OCI-LY1 (cell line): Measurements from ENCODE around the gene THSD7A.

ENCODE experiments used
- H2AFZ ChIP-seq: fragments of 200-600 bp; sonication (generic), shearing (Covaris generic); 2 replicates; pipeline ENCODE4 v1.6.0; 2014; ENCODE audit warnings: antibody characterized with exemption, mild to moderate bottlenecking, low read length
- H3F3A ChIP-seq: fragments of 200-600 bp; sonication (generic), shearing (Covaris generic); 2 replicates; pipeline ENCODE4 v1.6.0; 2014; ENCODE audit warnings: mild to moderate bottlenecking, antibody characterized with exemption, low read length, moderate library complexity; ENCODE audit not compliant: insufficient read depth
- H3K27ac ChIP-seq: fragments of 200-600 bp; sonication (generic); 2 replicates; pipeline ENCODE4 v1.5.1; 2014; ENCODE audit warnings: low read length, mixed run types, mild to moderate bottlenecking, low read depth; ENCODE audit not compliant: poor library complexity, severe bottlenecking
- H3K27me3 ChIP-seq: fragments of 200-600 bp; sonication (generic); 2 replicates; pipeline ENCODE4 v1.6.0; 2014; ENCODE audit warnings: antibody characterized with exemption, mild to moderate bottlenecking, low read length, moderate library complexity; ENCODE audit not compliant: insufficient read depth
- H3K36me3 ChIP-seq: fragments of 200-600 bp; sonication (generic); 2 replicates; pipeline ENCODE4 v1.6.1; 2014; ENCODE audit warnings: mild to moderate bottlenecking, antibody characterized with exemption, low read length, moderate library complexity, mixed read lengths; ENCODE audit not compliant: insufficient read depth
- H3K4me1 ChIP-seq: fragments of 200-600 bp; sonication (generic); 2 replicates; pipeline ENCODE4 v1.5.1; 2014; ENCODE audit warnings: mild to moderate bottlenecking, low read length, moderate library complexity; ENCODE audit not compliant: insufficient read depth, severe bottlenecking
- H3K4me2 ChIP-seq: fragments of 200-600 bp; sonication (generic), shearing (Covaris generic); 2 replicates; pipeline ENCODE4 v1.6.1; 2014; ENCODE audit warnings: low read length
- H3K4me3 ChIP-seq: fragments of 200-600 bp; sonication (generic); 2 replicates; pipeline ENCODE4 v1.5.1; 2014; ENCODE audit warnings: low read length, low read depth, mild to moderate bottlenecking, mixed read lengths; ENCODE audit not compliant: poor library complexity, severe bottlenecking
- H3K79me2 ChIP-seq: fragments of 200-600 bp; shearing (Covaris generic); 2 replicates; pipeline ENCODE4 v1.6.1; 2016; ENCODE audit warnings: mixed run types, low read length, mixed read lengths; ENCODE audit not compliant: insufficient read depth
- H3K9ac ChIP-seq: fragments of 200-600 bp; sonication (generic), shearing (Covaris generic); 2 replicates; pipeline ENCODE4 v1.6.1; 2014; ENCODE audit warnings: mild to moderate bottlenecking, low read length, mixed read lengths
- H3K9me2 ChIP-seq: fragments of 200-600 bp; sonication (generic), shearing (Covaris generic); 2 replicates; pipeline ENCODE4 v1.6.1; 2014; ENCODE audit warnings: low read depth, mild to moderate bottlenecking, low read length, mixed read lengths
- H3K9me3 ChIP-seq: fragments of 200-600 bp; shearing (Covaris generic); 2 replicates; pipeline ENCODE4 v1.6.1; 2014; ENCODE audit warnings: low read length, mixed read lengths
- H4K20me1 ChIP-seq: fragments of 200-600 bp; sonication (generic), shearing (Covaris generic); 2 replicates; pipeline ENCODE4 v1.6.0; 2016; ENCODE audit warnings: mild to moderate bottlenecking, low read length; ENCODE audit not compliant: insufficient read depth
- CTCF ChIP-seq: fragments of 200-600 bp; sonication (generic), shearing (Covaris generic); IDR thresholded peaks from 2 replicates; pipeline ENCODE4 v1.5.1; 2017; ENCODE audit warnings: mild to moderate bottlenecking, antibody characterized with exemption, low read length, moderate library complexity, mixed read lengths
- EZH2 ChIP-seq: fragments of 200-600 bp; sonication (generic), shearing (Covaris generic); IDR thresholded peaks from 2 replicates; pipeline ENCODE4 v1.8.0; 2017; ENCODE audit warnings: borderline replicate concordance, mixed run types, mild to moderate bottlenecking, antibody characterized with exemption, low read length, moderate library complexity, mixed read lengths

The THSD7A gene

DNA sequence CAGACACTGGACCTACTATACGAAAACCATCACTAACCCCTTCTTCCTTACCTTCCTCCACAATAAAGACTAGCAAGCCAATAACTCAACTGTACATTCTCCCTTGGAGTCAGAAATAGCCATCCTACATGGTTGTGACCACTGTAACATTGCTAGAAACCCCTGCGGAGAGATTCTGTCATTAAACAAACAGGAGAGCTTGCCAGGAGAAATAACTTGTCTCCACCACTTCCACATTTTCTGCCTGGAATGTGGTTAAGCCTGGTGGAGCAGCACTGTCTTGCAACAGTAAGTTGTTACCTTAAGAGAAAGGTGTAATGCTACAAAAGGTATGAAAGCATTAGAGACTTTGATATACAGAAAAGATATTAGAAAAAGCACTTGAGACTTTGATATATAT, 45.8 kb downstream of the THSD7A start:
- Histone ChIP-seq H3K79me2 (no peaks in the 10 kb centered on the region), H2AFZ (no peak overlapping the region), H3K27ac (no peak overlapping the region), H3K36me3 (no peaks in the 10 kb centered on the region), H3K4me2 (no peak overlapping the region), H3K4me1 (no peaks in the 10 kb centered on the region), H3F3A (no peaks in the 10 kb centered on the region), H3K4me3 (no peak overlapping the region), H3K9me3 (no peaks in the 10 kb centered on the region), H3K9ac (no peak overlapping the region), H3K27me3 (no peaks in the 10 kb centered on the region), H3K9me2 (no peaks in the 10 kb centered on the region), H4K20me1 (no peaks in the 10 kb centered on the region)
- no peak for TF ChIP-seq EZH2

- H4K20me1 ChIP-seq: no peaks in the 10 kb centered on the region
- H3K9ac ChIP-seq: no peak overlapping the region
- no peaks in the 10 kb centered on the region for H3K27me3 ChIP-seq
- no peaks in the 10 kb centered on the region for H3K9me2 ChIP-seq
- H3K4me3 ChIP-seq: no peak overlapping the region
- no peak overlapping the region for H3K4me2 ChIP-seq
- no peaks in the 10 kb centered on the region for H3K4me1 ChIP-seq
- H2AFZ ChIP-seq: no peak overlapping the region
- TF ChIP-seq EZH2: no peak
- no peak for TF ChIP-seq CTCF
- H3K9me3 ChIP-seq: no peaks in the 10 kb centered on the region
- no peaks in the 10 kb centered on the region for H3K79me2 ChIP-seq
- H3F3A ChIP-seq: no peaks in the 10 kb centered on the region
- no peaks in the 10 kb centered on the region for H3K36me3 ChIP-seq
- H3K27ac ChIP-seq: no peak overlapping the region
Measured at GRCh38 chr7:11784769-11785536, 47.0 kb downstream of the THSD7A start.

DNA sequence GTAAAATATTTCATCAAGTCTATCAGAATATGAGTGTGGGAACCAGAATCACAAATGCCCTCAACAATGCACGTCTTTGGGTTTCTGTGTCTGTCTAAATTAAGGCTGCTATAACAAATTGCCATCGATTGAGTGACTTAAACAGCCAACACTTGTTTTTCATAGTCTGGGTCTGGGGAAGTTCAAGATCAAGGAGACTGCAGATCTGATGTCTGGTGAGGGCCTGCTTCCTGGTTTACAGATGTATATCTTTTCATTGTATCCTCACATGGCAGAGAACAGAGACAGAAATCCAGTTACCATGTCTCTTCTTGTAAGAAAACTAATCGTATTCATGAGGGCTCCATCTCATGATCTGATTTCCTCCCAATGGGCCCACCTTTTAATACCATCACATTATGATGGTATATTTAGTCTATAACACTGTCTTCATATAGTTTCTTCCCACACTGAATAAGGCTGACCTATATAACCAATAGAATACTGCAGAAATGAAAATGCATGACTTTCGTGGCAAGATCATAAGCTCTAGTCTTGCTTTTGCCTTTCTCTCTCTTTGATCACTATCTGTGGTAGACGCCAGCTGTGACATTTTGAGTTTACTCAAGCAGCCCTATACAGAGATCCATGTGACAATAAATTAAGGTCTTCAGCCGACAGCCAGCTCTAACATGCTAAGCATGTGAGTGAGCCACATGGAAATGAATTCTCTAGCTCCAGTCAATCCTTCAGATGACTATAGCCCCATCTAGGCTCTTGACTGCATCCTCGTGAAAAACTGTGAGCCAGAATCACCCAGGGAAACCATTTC, 51.9 kb downstream of the THSD7A start:
- Histone ChIP-seq H3K4me1 (no peaks in the 10 kb centered on the region), H3F3A (no peaks in the 10 kb centered on the region), H3K27me3 (no peaks in the 10 kb centered on the region), H3K4me2 (no peak overlapping the region), H3K36me3 (no peaks in the 10 kb centered on the region), H2AFZ (no peak overlapping the region), H3K79me2 (no peaks in the 10 kb centered on the region), H3K9ac (no peak overlapping the region), H4K20me1 (no peaks in the 10 kb centered on the region), H3K9me2 (no peaks in the 10 kb centered on the region), H3K4me3 (no peak overlapping the region), H3K27ac (no peak overlapping the region), H3K9me3 (no peaks in the 10 kb centered on the region)
- TF ChIP-seq EZH2 (no peak), CTCF (no peak)
